ENCODE measurements around the gene SECTM1.

- TF ChIP-seq CTCF (IDR thresholded peaks at IDR 0.05; ENCODE audit: low read depth, low read length, poor library complexity, severe bottlenecking): no peak
- no peak for TF ChIP-seq EZH2phosphoT487 (IDR thresholded peaks at IDR 0.05; ENCODE audit: borderline replicate concordance, low read length)
These were observed 15.4 kb downstream of the SECTM1 start for GRCh38 chr17:82318169-82318498.

All from DOHH2 (cell line).